Smooth muscle cell of the umbilical artery (primary cell): ENCODE results near the gene FAM227A. TPM values are rescaled to one million over a fixed set of nuclear protein-coding genes. Genes with fewer than 3 reads are reported as not detected.

ENCODE experiments used
- total RNA-seq: library from RNA; depleted of rRNA; stranded (reverse); fragments of >200 nt; gene quantifications from 2 replicates; pipeline ENCODE4 v1.2.3, GENCODE V29; 2014

FAM227A gene
- total RNA-seq, result 4.0 and 5.0 TPM in 2 replicates

DNA sequence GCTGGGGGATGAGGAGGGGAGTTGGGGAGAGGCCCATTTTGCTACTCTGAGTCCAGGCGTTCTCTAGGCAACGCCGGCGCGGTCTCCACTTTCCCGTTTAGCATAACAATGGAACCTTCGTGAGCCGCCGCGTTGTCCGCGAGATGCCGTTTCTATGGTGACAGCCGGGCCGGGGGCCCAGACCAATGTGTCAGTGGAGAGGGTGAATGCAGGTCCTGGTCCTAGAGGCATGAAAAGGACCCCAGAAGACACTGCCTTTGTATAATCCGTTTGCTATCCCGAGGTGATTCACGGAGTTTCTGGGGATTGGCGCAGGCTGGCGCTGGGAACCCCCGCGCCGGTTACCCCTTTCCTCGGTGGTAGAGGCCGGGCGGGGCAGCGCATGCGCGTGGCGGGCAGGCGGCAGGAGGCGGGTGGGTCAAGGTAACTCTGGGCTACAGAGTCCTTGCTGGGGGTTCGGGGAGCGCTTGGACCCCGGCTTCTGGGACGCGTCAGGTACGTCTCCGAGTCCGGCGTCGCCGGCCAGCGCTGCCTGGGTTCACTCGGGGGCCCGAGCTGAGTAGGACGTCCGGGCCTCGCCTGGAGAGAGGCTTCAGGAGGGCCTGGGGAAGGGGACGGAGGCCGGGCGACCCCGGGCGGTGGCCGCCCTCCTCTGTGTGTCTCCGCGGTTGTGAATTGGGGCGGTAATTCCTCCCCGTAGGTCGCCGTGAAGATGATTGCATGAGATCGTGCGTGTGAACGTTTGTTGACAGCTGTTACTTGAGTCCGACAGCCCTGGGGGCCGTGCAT lies at the start of gene FAM227A, which contains the start of gene CBY1:
FAM227A (minus strand) TSS at position 137 of the 789 bp plus-strand sequence. CDS start 6,224 bp downstream, outside the sequence.
CBY1 (plus strand) TSS at position 383 of the 789 bp plus-strand sequence. CDS start 11,417 bp downstream, outside the sequence.

GRCh38 chr22:38705235-38706100 lies 49.3 kb upstream of the FAM227A start, which contains the start of gene GTPBP1:
Gene GTPBP1 (plus strand): TSS chr22:38705944. CDS start chr22:38705956, 12 bp downstream.

GRCh38 chr22:38700789-38701628 lies 44.8 kb upstream of the FAM227A start, which contains the start of gene JOSD1:
Gene JOSD1 (minus strand): TSS chr22:38700943. CDS start chr22:38699987, 956 bp downstream.

DNA sequence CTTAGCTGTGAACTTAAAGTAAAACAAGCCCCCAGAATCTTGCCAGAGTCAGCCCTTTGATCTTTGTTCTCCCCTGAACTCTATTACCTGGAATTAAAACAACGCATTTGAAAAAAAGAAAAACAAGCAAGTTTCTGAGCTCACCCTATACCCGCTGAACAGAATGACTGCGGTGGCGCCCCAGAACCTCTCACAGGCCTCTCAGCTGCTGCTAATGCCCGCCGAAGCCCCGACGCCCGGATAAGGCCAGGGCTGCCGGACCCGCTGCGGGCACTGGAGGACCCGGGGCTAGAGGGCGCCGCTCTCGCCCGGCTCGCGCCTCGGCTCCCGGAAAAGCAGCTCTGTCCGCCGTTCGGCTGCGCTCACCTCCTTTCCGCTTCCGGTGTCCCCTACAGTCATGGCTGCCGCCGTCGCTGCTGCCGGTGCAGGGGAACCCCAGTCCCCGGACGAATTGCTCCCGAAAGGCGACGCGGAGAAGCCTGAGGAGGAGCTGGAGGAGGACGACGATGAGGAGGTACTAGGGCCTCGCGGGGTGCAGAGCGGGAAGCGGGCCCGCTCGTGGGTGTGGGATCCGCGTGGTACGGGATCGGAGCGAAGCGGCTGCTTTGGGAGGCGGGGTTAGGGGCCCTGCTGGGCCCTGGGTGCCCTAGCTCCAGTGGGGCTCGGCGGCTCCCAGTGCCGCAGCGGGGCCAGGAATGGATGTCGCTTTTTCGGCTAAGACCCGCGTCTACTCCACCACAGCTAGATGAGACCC lies 25.6 kb upstream of the FAM227A start, which contains the start of gene TOMM22:
TOMM22 (plus strand) TSS at position 376 of the 754 bp plus-strand sequence; CDS start at position 398, 22 bp downstream.

DNA sequence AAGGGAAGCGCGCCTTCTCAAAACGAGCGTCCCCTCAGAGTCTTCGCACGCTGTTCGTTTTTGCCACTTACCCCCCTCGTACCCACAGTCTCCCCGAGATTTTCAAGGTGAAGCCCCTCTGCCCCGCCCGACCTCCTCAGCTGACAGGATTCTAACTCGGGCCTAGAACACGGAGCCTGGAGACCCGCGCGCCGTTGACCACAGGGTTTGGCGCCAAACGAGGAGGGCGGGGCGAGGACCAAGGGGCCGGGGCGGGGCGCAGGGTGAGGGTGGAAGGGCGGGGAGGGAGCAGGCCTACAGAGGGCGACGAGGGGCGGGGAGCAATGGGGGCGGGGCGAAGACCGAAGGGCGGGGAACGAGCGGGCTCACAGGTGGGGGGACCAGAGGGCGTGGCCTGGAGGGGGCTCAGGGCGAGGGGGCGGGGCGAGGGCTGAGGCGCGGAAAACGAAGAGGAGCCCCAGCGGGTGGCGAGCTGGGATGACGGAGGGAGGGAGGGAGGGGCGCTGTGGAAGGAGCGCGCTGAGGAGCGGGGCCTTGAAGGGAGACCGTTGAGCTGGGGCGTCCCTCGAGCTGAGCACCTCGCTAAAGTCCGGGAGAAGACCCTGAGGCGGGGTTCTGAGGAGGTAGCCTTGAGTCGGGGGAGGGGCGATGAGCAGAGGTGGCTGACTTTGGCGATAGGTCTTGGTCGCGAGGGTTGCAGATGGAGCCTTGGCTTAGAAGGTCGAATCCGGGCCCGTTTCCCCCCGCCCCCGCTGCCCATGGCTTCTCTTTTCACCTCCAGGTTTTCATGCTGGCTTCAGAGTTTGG lies 86.0 kb downstream of the FAM227A start, which contains the start of gene DMC1:
DMC1 (minus strand) TSS at position 212 of the 807 bp plus-strand sequence. CDS start 1,927 bp downstream, outside the sequence.

Other genes with a start within 250 kb of the FAM227A start
- not detected in 2 replicates for gene KCNJ4, start 201.2 kb downstream of the FAM227A start, total RNA-seq
- 160 and 218 TPM in 2 replicates for gene KDELR3, start 188.3 kb downstream of the FAM227A start, total RNA-seq
- 381 and 423 TPM in 2 replicates for gene DDX17, start 150.1 kb downstream of the FAM227A start, total RNA-seq
- gene DMC1, start 86.2 kb downstream of the FAM227A start, total RNA-seq, result 1.5 and 2.4 TPM in 2 replicates
- gene CBY1, start 246 bp upstream of the FAM227A start, total RNA-seq, result 14.0 and 14.5 TPM in 2 replicates
- gene TOMM22, start 25.6 kb upstream of the FAM227A start, total RNA-seq, result 40.3 and 51.7 TPM in 2 replicates
- gene JOSD1, start 44.6 kb upstream of the FAM227A start, total RNA-seq, result 39.5 and 55.5 TPM in 2 replicates
- gene GTPBP1, start 49.6 kb upstream of the FAM227A start, total RNA-seq, result 25.2 and 61.2 TPM in 2 replicates
- gene SUN2, start 99.6 kb upstream of the FAM227A start, total RNA-seq, result 83.4 and 109 TPM in 2 replicates
- gene DNAL4, start 137.8 kb upstream of the FAM227A start, total RNA-seq, result 18.7 and 22.3 TPM in 2 replicates
- gene NPTXR, start 187.6 kb upstream of the FAM227A start, total RNA-seq, result 17.2 and 38.4 TPM in 2 replicates
- gene CBX6, start 215.8 kb upstream of the FAM227A start, total RNA-seq, result 31.2 and 48.6 TPM in 2 replicates